Articular chondrocyte of knee joint (primary cell): ENCODE results near the gene PPCDC. TPM values are rescaled to one million over a fixed set of nuclear protein-coding genes. Genes with fewer than 3 reads are reported as not detected.

Experiments used
- small RNA-seq: library from RNA; depleted of rRNA; stranded (forward); fragments of <200 nt; gene quantifications from one replicate; pipeline ENCODE3, GENCODE V24; 2012
- total RNA-seq: library from RNA; depleted of rRNA; stranded (reverse); fragments of >200 nt; gene quantifications from 2 replicates; pipeline ENCODE4 v1.2.3, GENCODE V29; 2012

The PPCDC gene
- 6.5 and 8.0 TPM in 2 replicates for total RNA-seq

GRCh38 chr15:75023181-75023871 lies at the start of gene PPCDC:
Gene PPCDC, plus strand, starts transcription at chr15:75023590. Its CDS starts 4,729 bp downstream, at chr15:75028319.

GRCh38 chr15:74995182-74995778 lies 28.1 kb upstream of the PPCDC start, which contains the start of gene SCAMP5:
Gene SCAMP5, plus strand, starts transcription at chr15:74995563. Its CDS starts 16,277 bp downstream, at chr15:75011840.

Small RNA genes lying within 50 kb of the gene (small RNA-seq; reads per million reads assigned to genes)
- gene AC015720.1: not detected
- gene RF00019: not detected

Other genes with a start within 250 kb of the PPCDC start
- gene CSK, start 241.5 kb upstream of the PPCDC start, total RNA-seq: 19.9 and 24.6 TPM in 2 replicates
- gene LMAN1L, start 210.8 kb upstream of the PPCDC start, total RNA-seq: 0.11 TPM in 1 of 2 replicates, not detected in the other
- gene CPLX3, start 197.0 kb upstream of the PPCDC start, total RNA-seq: not detected in 2 replicates
- 16.9 and 18.3 TPM in 2 replicates for gene ULK3, start 180.4 kb upstream of the PPCDC start, total RNA-seq
- gene SCAMP2, start 150.2 kb upstream of the PPCDC start, total RNA-seq: 29.3 and 34.6 TPM in 2 replicates
- 46.6 and 66.0 TPM in 2 replicates for gene MPI, start 133.5 kb upstream of the PPCDC start, total RNA-seq
- gene FAM219B, start 116.7 kb upstream of the PPCDC start, total RNA-seq: 31.8 and 37.8 TPM in 2 replicates
- gene COX5A, start 85.5 kb upstream of the PPCDC start, total RNA-seq: 46.5 and 57.9 TPM in 2 replicates
- 4.0 and 8.1 TPM in 2 replicates for gene RPP25, start 66.8 kb upstream of the PPCDC start, total RNA-seq
- 0.97 and 6.3 TPM in 2 replicates for gene SCAMP5, start 28.0 kb upstream of the PPCDC start, total RNA-seq
- gene C15orf39, start 178.3 kb downstream of the PPCDC start, total RNA-seq: 6.1 and 6.6 TPM in 2 replicates
- gene GOLGA6C, start 234.7 kb downstream of the PPCDC start, total RNA-seq: not detected in 2 replicates